ENCODE measurements around the gene OR51E2.
"Not testable (repeated sequence)": the region's sequence is repeated elsewhere in the genome, so short reads cannot be mapped to it uniquely, and the experiment has no call there.

The OR51E2 gene, protein sequence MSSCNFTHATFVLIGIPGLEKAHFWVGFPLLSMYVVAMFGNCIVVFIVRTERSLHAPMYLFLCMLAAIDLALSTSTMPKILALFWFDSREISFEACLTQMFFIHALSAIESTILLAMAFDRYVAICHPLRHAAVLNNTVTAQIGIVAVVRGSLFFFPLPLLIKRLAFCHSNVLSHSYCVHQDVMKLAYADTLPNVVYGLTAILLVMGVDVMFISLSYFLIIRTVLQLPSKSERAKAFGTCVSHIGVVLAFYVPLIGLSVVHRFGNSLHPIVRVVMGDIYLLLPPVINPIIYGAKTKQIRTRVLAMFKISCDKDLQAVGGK

DNA sequence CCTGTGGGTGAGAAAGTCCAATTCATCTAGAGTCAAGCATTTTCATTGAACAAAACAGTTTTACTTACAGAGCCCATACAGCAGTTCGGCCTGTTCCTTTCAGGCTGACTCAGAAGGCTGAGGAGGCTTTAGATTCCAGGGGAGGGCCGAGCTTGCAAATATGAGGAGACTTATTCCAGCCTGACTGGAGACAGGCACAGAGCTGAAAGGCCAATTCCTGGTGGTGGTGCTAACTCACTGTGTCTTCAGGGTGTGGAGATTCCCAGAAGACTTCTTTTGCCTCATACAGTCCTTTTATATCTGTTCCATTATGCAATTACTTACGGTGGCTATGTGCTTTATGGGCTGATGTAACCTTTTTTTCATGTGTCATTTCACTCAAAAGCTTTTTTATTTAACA lies at the start of gene OR51E2:
OR51E2 (minus strand) TSS at position 269 of the 400 bp plus-strand sequence. CDS start 15,142 bp downstream, outside the sequence.
- peak; percentile 23 for DNase-seq (ENCODE audit: low read depth)

DNA sequence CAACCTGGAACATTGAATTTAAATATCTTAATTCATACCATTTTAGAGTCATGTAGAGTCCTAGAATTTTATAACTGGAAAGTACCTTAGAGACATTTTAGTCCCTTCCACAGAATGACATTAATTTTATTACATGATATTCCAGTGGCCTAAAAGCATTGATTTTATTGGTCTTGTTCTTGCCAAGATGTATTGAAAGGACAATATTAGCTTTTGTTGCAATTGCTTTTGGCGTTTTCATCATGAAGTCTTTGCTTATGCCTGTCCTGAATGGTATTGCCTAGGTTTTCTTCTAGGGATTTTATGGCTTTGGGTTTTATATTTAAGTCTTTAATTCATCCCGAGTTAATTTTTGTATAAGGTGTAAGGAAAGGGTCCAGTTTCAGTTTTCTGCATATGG lies 43.1 kb upstream of the OR51E2 start:
- DNase-seq (ENCODE audit: low read depth): no peak

DNA sequence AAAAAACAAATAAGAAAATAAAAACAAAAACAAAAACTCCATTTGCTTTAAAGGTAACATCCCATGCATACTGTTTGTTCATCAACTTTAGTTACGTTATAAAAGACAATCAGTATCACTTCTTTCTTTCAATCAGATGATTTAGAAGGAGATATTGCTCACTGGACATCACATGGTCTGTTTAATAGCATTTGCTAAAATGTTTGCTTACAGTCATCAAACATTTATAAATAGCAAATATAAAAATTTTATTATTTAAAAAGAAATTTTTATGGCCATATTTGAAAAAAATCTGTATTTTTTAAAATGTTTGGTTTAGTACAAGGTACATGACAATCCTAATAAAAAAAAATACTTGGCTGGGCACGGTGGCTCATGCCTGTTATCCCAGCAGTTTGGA lies 29.5 kb upstream of the OR51E2 start:
- DNase-seq (ENCODE audit: low read depth): no peak

DNA sequence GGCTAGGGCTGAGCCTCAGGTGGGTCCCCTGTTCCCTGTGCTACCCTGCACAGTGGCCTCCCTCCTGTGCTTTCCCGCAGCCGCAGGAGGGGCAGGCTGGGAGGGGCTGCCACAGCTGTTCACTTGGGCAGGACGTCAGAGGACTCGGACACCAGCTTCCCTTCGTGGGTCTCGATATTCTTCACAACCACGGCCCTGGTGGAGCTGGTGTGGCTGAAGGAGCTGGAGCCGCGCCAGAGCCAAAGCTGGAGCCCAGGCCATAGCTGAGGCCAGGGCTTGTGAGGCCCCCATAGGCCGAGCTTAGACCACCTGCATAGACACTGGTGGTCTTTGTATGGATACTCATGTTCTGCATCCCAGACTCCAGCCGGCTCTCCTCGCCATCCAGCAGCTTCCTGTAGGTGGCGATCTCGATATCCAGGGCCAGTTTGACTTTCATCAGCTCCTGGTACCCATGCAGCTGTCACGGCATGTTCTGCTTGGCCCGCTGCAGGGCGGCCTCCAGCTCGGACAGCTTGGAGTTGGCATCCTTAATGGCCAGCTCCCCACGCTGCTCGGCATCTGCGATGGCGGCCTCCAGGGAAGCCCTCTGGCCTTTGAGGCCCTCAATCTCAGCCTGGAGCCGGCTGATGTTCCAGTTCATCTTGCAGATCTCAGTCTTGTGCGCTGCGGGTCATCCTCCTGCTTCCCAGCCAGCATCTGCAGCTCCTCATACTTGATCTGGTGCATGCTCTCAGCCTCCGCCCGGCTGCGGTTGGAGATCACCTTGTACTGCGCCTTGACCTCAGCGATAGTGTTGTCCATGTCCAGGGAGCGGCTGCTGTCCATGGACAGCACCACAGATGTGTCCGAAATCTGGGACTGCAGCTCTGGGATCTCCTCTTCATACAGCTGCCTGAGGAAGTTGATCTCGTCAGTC lies 25.2 kb upstream of the OR51E2 start:
- DNase-seq (ENCODE audit: low read depth): not testable (repeated sequence)

DNA sequence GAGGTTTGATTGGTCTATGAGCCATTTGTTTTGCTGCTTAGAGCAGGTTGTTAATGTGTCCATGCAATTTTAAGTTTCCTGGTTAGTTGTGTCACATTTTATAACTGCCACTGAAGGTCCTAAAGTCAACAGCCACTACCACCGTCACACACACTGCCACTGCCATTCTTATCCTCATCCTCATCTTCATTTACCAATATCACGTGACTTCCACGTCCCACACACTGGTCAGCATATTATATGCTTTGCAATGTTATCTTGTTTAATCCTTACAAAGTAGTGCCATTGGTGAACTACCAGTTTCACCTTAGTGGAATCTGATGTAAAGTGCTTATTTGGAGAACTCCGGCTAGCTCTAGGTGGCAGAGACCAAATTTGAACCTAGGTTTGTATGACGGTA lies 16.6 kb upstream of the OR51E2 start:
- DNase-seq (ENCODE audit: low read depth): no peak

DNA sequence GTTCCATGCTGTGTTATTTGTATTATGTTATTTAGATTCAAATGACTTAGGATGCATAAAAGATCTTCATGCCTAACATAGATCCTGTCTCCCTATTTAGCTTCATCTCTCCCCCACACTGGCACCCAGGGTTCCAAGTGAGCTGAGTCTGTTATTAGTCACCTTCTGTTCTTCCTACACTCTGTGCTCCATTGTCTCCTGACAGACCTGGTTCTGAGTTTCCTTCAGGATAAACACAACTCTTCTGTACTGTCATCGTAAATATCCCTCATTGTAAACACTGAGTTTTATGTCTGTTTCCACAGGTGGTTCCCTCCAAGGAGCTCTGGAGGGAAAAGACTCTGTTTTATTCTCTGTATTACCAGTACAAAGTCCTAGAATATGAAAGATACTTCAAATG lies 15.6 kb upstream of the OR51E2 start:
- DNase-seq (ENCODE audit: low read depth): no peak

DNA sequence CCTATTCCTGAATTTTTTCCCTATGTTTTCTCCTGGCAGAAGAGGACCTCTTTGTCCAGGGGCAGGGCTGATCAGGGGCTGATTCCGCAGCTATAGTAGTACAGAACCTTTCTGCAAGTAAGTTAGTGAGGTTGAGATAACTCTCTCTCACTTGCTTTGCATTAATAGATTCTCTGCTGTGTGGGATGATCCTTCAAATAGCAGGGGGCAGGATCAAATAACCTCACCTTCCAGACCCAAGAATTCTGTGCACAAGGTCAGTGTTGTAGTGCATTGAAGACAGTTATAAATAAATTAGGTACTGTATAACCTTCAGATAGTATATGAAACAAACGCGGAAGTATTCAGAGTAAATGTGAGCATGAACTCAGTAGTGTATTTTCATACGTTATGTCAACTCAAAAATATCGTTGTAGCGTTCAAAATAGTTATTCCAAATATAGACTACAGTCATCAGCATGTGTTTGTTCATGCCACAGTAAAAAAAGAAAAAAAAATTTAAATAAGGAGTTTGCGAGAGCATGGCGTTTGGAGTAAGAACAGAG lies 7.2 kb upstream of the OR51E2 start:
- DNase-seq (ENCODE audit: low read depth): no peak

DNA sequence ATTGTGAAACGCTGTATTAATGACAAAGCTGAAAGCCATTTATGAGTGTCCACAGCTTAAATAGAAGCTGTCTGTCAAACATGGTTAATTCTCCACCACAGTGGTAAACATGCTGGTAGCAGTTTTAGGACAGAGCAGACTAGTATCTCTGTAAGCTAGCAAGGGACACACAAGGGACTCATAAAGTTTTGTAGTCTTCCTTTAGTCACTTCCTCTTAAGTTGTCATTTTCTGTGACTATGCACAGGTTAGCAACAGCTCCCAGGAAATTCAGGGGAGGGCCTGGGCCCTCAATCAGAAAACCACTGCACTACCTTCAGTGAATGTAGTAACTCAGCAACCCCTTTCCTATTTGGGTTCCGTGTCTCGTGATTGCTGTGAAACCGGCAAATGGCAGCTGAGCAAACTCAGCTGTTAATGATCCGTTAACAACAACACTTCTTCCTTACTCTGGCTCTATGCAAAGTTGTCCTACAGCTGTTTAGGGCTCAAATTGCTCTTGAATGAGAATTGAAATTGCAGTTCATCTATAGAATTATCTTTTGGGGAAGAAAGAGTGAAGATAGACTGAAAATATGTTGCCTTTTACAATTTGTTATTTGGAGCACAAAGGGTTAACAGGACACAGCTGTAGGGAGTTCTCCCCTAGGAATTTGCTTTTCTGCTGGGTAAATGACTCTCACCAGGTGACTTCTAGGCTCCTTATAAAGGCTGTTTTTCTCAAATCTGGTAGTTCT lies 6.6 kb upstream of the OR51E2 start, which contains the start of gene MMP26:
MMP26 (plus strand) TSS at position 731 of the 736 bp plus-strand sequence.
- DNase-seq (ENCODE audit: low read depth): no peak

DNA sequence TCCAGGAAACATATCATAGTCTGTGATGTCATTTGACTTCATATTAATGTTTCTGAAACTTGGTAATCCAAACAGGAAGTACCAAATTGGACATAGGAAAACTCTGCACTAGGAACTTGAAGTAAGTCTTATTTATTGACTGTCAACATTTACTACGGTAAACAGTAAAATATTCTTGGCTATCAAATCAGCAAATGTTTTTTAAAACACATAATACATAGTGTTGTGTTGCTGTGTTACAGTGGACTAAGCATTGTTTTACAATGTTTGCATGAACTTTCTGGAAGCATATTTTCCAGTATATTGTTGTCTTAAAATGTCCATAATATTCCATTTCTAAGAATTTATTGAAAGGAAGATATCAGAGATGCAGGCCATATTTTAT lies 2.8 kb upstream of the OR51E2 start:
- DNase-seq (ENCODE audit: low read depth): no peak

DNA sequence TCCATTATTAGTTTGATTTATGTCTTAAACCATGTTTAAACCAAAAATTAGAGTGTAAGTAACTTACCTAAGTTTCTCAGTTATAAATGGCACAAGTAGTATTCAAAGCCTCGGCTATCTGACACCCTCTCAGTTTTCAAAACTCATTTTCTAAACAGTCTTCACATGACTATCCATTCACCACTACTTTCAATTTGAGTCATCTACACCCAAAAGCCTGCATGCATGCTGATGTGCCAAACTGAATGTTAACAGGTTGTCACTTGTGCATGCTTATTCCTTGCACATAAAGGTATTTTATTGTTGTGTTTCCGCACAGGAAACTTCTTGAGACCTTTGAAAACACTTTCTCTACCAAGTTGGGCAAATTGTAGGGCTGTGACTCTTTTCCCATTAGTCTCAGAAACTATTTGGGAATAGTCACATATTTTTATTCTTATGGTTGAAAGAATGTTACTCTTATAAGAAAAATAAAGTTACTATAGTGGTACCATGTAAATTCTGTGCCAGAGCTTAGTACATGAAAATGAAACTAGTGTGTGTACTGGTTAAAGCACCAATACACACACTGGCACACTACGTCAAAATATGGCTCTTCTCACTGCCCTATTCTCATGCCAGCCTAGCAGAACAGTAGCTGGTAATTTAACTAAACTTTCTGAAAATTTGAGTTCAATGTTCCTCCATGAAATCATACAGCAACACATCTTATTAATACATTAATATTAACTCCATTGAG lies 2.2 kb upstream of the OR51E2 start:
- DNase-seq (ENCODE audit: low read depth): no peak

DNA sequence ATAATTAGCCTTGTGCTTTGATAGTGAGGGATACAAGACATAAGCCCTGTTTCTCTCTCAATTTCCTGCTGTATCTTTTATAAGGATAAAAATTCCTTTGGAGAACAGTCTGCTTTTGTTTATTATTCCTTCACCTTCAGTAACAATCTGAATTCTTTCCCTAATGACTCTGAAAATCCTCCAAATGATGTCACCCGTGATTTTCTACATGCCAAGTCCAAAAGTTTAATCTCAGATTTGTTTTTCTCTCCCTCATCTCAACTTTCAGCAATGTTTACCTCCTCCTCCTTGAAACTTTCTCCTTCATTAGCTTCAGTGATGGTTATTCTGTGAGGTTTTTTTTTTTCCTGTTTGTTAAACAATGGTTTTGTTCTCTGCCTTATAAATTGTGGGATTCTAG lies 2.2 kb downstream of the OR51E2 start:
- DNase-seq (ENCODE audit: low read depth): peak; percentile 1

DNA sequence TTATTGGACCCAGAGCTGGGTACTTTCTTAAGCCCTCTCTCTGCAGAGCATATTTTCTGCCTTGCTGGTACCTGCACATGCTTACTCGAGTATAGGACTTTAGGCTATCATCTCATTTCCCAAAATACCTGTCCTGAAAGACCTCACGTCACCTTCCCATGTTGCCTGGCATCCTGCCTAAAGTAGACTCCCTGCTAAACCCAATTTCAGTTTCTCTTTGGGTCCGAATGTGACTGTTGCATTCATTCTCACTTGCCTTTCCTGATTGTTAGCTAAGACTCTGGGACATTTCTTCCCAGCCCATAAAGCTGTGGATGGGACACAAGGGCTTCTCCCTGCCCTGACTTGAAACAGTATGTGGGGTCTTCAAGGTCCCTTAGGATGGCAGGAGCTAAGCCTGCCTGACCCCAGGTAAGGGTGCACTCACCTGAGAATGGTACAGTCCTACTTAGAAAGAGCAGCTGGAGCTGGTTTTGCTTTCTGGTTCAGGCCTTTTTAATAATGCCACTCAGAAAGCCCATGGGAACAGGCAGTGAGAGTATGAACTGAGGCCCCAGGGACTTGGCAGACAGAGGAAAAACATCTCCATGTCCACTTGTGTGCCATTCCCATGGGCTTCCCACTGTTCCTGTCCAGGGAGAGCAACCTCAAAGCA lies 12.9 kb downstream of the OR51E2 start:
- no peak for DNase-seq (ENCODE audit: low read depth)

DNA sequence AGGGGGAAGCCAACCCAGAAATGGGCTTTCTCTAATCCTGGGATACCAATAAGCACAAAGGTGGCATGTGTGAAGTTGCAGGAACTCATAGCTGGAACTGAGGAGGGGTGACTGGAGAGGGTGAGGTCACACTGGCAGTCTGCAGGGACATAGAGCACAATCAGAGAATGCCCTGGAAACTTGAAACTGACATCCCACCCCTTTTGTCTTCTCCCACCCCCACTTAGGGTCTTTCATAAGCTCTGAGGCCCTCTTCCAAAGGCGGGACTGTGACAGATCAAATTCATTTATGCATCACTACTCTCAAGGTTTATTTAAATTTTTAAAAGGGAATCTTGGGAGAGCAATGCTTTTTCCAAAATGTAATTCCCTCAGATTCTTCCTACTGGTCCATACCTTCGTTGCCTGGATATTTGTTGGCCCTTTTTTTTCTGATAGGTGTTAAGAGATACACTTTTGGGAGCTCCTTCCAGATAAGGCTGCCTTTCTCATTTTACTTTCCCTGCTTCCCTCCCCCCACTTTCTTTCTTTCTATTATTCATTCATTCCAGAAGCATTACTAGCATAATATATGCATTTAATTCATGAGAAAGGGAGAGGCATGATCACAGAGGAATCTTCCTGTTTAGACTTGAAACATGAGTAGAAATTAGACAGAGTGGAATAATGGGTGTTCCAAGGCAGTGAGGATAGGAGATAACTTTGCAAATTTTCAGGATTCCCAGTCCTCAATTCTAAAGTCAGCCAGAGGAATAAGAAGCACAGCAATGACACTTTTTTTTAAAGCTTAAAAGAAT lies 14.8 kb downstream of the OR51E2 start:
- DNase-seq (ENCODE audit: low read depth): peak; percentile 33

DNA sequence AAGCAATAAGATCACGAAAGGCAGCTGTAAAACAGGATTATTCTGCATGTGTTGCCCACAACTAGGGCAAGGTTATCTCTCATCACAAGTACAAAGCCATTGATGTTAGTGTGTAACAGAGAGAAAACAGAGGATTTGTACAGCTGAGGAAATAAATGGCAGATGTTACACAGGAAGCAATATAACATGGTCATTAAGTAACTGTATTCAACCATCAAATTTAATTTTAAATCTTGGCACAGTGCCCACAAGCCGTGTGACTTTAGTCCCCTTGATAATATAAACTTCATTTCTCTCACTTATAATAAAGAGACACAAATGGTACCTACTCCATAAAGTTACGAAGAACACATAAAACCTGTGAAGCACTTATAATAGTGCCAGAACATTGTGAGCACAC lies 17.3 kb downstream of the OR51E2 start:
- DNase-seq (ENCODE audit: low read depth): no peak

DNA sequence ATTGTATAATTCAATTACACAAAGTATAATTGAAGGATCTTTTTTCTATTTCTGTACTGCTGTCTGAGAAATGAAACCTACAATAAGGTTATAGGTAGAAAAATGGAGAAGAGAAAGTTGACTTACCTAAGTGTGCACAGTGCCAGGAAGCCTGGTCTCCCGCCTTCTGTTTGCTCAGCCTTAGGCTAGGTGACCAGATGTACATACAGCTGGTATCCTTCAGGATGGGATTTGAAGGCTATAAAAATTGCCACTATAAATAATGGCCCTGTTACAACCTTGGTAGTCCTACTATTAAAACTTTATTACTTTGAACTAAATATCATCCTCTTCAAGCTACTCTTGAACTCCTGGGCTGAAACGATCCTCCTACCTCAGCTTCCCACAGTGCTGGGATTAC lies 19.7 kb downstream of the OR51E2 start:
- no peak for DNase-seq (ENCODE audit: low read depth)

DNA sequence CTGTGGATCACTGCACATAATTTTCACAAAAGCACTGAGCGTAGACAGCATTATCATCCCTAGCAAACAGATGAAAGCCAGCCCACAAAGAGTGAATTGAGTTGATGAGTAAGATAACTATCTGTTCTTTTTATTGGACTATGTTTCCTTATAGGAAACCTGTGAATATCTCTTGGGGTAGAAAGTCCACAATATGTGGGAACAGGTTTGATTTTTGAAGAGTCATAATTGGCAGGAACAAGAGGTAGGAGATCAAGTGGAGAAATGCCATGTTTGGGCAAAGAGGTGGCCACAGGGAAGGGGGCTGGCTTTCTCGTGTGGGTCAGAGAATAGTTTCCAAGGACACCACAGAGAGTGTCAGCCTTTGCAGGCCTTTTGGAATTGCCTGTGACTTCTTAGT lies 23.9 kb downstream of the OR51E2 start:
- no peak for DNase-seq (ENCODE audit: low read depth)

DNA sequence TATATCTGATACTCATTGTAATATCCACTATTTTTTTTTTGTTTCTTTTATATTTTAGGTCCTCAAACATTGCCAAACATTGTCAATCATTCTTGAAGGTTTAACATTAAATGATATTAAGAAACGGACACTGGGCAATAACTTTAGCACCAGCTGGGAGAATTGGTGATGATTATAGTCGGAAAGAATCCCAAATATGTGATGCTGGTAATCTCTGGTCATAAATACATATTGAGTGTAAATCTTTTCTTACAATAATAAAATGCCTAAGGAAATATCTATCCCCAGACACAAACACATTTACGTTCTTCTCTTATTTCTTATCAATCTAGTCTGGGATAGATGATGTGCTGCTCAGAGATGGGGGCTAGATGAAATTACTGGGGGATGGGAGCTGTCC lies 25.2 kb downstream of the OR51E2 start:
- peak; percentile 27 for DNase-seq (ENCODE audit: low read depth)

DNA sequence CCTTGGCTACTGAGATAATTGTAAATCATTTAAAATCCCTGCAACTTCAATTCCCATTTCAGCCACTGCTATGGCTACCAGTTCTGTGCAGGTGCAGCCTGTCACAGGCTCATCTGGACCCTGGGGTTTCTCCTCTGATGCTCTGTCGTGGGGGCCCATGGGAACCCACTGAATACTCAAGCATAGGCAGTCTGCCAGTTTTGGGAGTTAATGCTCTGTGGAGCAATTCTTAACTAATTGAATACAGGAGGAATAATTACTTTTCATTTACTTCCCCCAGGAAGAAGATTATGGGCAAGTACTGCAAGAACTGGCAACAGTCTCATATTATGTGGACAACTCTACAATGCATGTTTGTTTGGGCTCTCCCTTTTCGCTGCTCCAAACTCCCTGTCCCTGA lies 25.9 kb downstream of the OR51E2 start:
- DNase-seq (ENCODE audit: low read depth): no peak

DNA sequence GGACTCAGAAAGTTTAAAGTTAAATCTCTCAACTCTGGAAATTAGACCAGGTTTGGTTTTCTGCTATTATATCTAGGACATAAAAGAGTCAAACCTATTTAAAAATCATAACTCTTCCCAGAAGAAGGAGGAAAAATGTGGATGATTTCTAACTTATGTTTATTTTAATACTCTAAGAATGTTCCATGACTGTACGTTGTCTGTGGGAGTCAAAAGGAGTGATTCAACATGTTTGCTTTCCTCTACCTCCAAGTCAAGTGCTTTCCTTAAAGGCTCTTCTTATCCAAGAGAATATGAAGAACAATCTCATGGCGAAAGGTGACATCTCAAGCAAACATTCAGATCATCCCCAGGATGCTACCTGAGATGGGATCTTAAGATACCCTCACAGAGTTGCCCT lies 32.2 kb downstream of the OR51E2 start:
- DNase-seq (ENCODE audit: low read depth): no peak

DNA sequence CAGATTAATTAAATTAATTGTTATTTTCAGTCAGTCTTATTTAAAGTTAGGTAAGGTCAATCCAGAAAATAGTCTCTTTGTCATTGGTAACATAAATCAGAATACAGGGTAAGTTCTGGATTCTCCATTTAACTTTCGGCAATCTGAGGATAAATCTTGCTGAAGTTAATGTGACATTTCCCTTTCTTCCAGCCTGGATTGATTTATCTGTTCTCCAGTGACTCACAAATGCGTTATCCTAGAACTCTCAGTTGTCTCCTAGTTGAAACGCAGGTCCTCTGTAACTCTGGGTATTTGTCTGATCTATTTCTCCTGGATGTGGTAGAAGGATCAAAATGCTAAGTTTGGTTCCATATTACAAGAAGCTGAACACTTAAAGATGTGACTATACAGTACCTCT lies 32.9 kb downstream of the OR51E2 start:
- DNase-seq (ENCODE audit: low read depth): no peak

Data from EH (cell line).